ENCODE results near the gene AHDC1.
A peak's percentile ranks its signal among the peaks of the same experiment; 100 is the strongest.

The AHDC1 gene

GRCh38 chr1:27609210-27609555 is 5.2 kb upstream of the AHDC1 start:
- no peak for ATAC-seq
- TF ChIP-seq ZNF565 (CRISPR knock-in tag; conservative IDR thresholded peaks at IDR 0.05; ENCODE audit: low read depth) (no peak), ZNF70 (CRISPR knock-in tag; IDR thresholded peaks at IDR 0.05) (0 out of 2 replicates have a peak, but pooled peaks have one; percentile 54)

- no peak for ATAC-seq
- no peak for TF ChIP-seq CSDC2 (CRISPR knock-in tag; IDR thresholded peaks at IDR 0.05)
- TF ChIP-seq TOX (CRISPR knock-in tag; IDR thresholded peaks at IDR 0.05; ENCODE audit: borderline replicate concordance) = no peak
- TF ChIP-seq OSR1 (CRISPR knock-in tag; IDR thresholded peaks at IDR 0.05) = no peak
- no peak for TF ChIP-seq ZC3H10 (CRISPR knock-in tag; IDR thresholded peaks at IDR 0.05)
- no peak for TF ChIP-seq TSHZ2 (CRISPR knock-in tag; IDR thresholded peaks at IDR 0.05)
- no peak for TF ChIP-seq ESRRG (CRISPR knock-in tag; IDR thresholded peaks at IDR 0.05)
- no peak for TF ChIP-seq TCF4 (CRISPR knock-in tag; IDR thresholded peaks at IDR 0.05; ENCODE audit: borderline replicate concordance)
- no peak for TF ChIP-seq ZNF565 (CRISPR knock-in tag; conservative IDR thresholded peaks at IDR 0.05; ENCODE audit: low read depth)
- no peak for TF ChIP-seq ZFP30 (CRISPR knock-in tag; IDR thresholded peaks at IDR 0.05)
- TF ChIP-seq SNAI2 (CRISPR knock-in tag; IDR thresholded peaks at IDR 0.05) = no peak
- no peak for TF ChIP-seq ZNF8 (CRISPR knock-in tag; IDR thresholded peaks at IDR 0.05)
- TF ChIP-seq CREB5 (CRISPR knock-in tag; IDR thresholded peaks at IDR 0.05; ENCODE audit: low read depth) = no peak
- no peak for TF ChIP-seq POU6F1 (CRISPR knock-in tag; IDR thresholded peaks at IDR 0.05; ENCODE audit: borderline replicate concordance, low read depth)
- TF ChIP-seq ISL1 (CRISPR knock-in tag; IDR thresholded peaks at IDR 0.05) = no peak
Observed at GRCh38 chr1:27607239-27607804, 3.4 kb upstream of the AHDC1 start.

GRCh38 chr1:27606708-27607238 is 2.8 kb upstream of the AHDC1 start:
- peak; percentile 5 for ATAC-seq
- TF ChIP-seq ZC3H10 (CRISPR knock-in tag; IDR thresholded peaks at IDR 0.05) (no peak), OSR1 (CRISPR knock-in tag; IDR thresholded peaks at IDR 0.05) (no peak), POU6F1 (CRISPR knock-in tag; IDR thresholded peaks at IDR 0.05; ENCODE audit: borderline replicate concordance, low read depth) (no peak), BACH2 (CRISPR knock-in tag; IDR thresholded peaks at IDR 0.05; ENCODE audit: borderline replicate concordance) (no peak), ZNF70 (CRISPR knock-in tag; IDR thresholded peaks at IDR 0.05) (no peak), ISL1 (CRISPR knock-in tag; IDR thresholded peaks at IDR 0.05) (no peak), ZFP30 (CRISPR knock-in tag; IDR thresholded peaks at IDR 0.05) (no peak), RARB (CRISPR knock-in tag; IDR thresholded peaks at IDR 0.05) (no peak), GLIS3 (CRISPR knock-in tag; IDR thresholded peaks at IDR 0.05) (no peak)

- TF ChIP-seq TCF4 (CRISPR knock-in tag; IDR thresholded peaks at IDR 0.05; ENCODE audit: borderline replicate concordance) (no peak), ZNF8 (CRISPR knock-in tag; IDR thresholded peaks at IDR 0.05) (no peak), TOX (CRISPR knock-in tag; IDR thresholded peaks at IDR 0.05; ENCODE audit: borderline replicate concordance) (no peak), OSR1 (CRISPR knock-in tag; IDR thresholded peaks at IDR 0.05) (no peak), PPARA (CRISPR knock-in tag; IDR thresholded peaks at IDR 0.05; ENCODE audit: borderline replicate concordance) (no peak), ESRRG (CRISPR knock-in tag; IDR thresholded peaks at IDR 0.05) (no peak), SNAI2 (CRISPR knock-in tag; IDR thresholded peaks at IDR 0.05) (no peak), ZFP30 (CRISPR knock-in tag; IDR thresholded peaks at IDR 0.05) (no peak), ISL1 (CRISPR knock-in tag; IDR thresholded peaks at IDR 0.05) (no peak), GLIS3 (CRISPR knock-in tag; IDR thresholded peaks at IDR 0.05) (no peak), RARB (CRISPR knock-in tag; IDR thresholded peaks at IDR 0.05) (no peak)
- ATAC-seq = peak; percentile 39
Observed at GRCh38 chr1:27605796-27606707, 2.1 kb upstream of the AHDC1 start.

Data from SK-N-SH treated with all-trans-retinoic acid at 6 μM for 48 hours (cell line).